ENCODE results near the gene IDH3A. TPM values are rescaled to one million over a fixed set of nuclear protein-coding genes. Genes with fewer than 3 reads are reported as not detected.

The IDH3A gene
- total RNA-seq, 1 experiment from 2014 or later = 49.3 TPM

- Histone ChIP-seq H3K4me3 (ENCODE audit: low read length) (no peak overlapping the region), H3K4me2 (ENCODE audit: low read depth, low read length, poor library complexity, severe bottlenecking) (no peak overlapping the region), H3K27me3 (ENCODE audit: low read length) (no peaks in the 10 kb centered on the region), H3K4me1 (ENCODE audit: low read length) (peaks cover 6% of the 10 kb centered on the region; the same call in 1 of the 2 replicates), H4K20me1 (ENCODE audit: insufficient read depth, low read depth, low read length) (no peaks in the 10 kb centered on the region), H3K36me3 (ENCODE audit: insufficient read depth, low read length) (no peaks in the 10 kb centered on the region), H3K9ac (ENCODE audit: low read length) (no peak overlapping the region), H3K79me2 (ENCODE audit: low read length) (no peaks in the 10 kb centered on the region), H3K27ac (ENCODE audit: low read length) (no peak overlapping the region), H2AFZ (ENCODE audit: low read length) (no peak overlapping the region), H3K9me3 (ENCODE audit: low read length) (no peaks in the 10 kb centered on the region), H3K9me2 (replicated peaks; ENCODE audit: insufficient read depth, low read length) (no peaks in the 10 kb centered on the region)
- no peak for DNase-seq
These were observed 37.4 kb upstream of the IDH3A start for GRCh38 chr15:78111788-78112187.

GRCh38 chr15:78112551-78112950 is 36.6 kb upstream of the IDH3A start:
- Histone ChIP-seq H2AFZ (ENCODE audit: low read length) (no peak overlapping the region), H3K27ac (ENCODE audit: low read length) (no peak overlapping the region), H3K4me3 (ENCODE audit: low read length) (no peak overlapping the region), H3K9me2 (replicated peaks; ENCODE audit: insufficient read depth, low read length) (no peaks in the 10 kb centered on the region), H3K4me1 (ENCODE audit: low read length) (peaks cover 6% of the 10 kb centered on the region; the same call in 1 of the 2 replicates), H3K9me3 (ENCODE audit: low read length) (no peaks in the 10 kb centered on the region), H3K36me3 (ENCODE audit: insufficient read depth, low read length) (no peaks in the 10 kb centered on the region), H3K9ac (ENCODE audit: low read length) (no peak overlapping the region), H4K20me1 (ENCODE audit: insufficient read depth, low read depth, low read length) (no peaks in the 10 kb centered on the region), H3K4me2 (ENCODE audit: low read depth, low read length, poor library complexity, severe bottlenecking) (no peak overlapping the region), H3K27me3 (ENCODE audit: low read length) (no peaks in the 10 kb centered on the region), H3K79me2 (ENCODE audit: low read length) (no peaks in the 10 kb centered on the region)
- no peak for DNase-seq

GRCh38 chr15:78120523-78120922 is 28.6 kb upstream of the IDH3A start:
- no peak for DNase-seq
- H2AFZ ChIP-seq (ENCODE audit: low read length) = no peak overlapping the region

GRCh38 chr15:78125267-78125666 is 23.9 kb upstream of the IDH3A start:
- H2AFZ ChIP-seq (ENCODE audit: low read length) = no peak overlapping the region
- DNase-seq = no peak
- H3K9me3 ChIP-seq (ENCODE audit: low read length) = no peaks in the 10 kb centered on the region
- H4K20me1 ChIP-seq (ENCODE audit: insufficient read depth, low read depth, low read length) = no peaks in the 10 kb centered on the region
- no peak overlapping the region for H3K9ac ChIP-seq (ENCODE audit: low read length)
- H3K79me2 ChIP-seq (ENCODE audit: low read length) = no peaks in the 10 kb centered on the region
- H3K9me2 ChIP-seq (replicated peaks; ENCODE audit: insufficient read depth, low read length) = no peaks in the 10 kb centered on the region
- H3K36me3 ChIP-seq (ENCODE audit: insufficient read depth, low read length) = no peaks in the 10 kb centered on the region
- no peak overlapping the region for H3K4me2 ChIP-seq (ENCODE audit: low read depth, low read length, poor library complexity, severe bottlenecking)
- no peaks in the 10 kb centered on the region for H3K4me1 ChIP-seq (ENCODE audit: low read length)
- H3K4me3 ChIP-seq (ENCODE audit: low read length) = no peak overlapping the region
- no peak overlapping the region for H3K27ac ChIP-seq (ENCODE audit: low read length)
- H3K27me3 ChIP-seq (ENCODE audit: low read length) = no peaks in the 10 kb centered on the region

More at GRCh38 chr15:78120523-78120922, 28.6 kb upstream of the IDH3A start:
- Histone ChIP-seq H3K4me3 (ENCODE audit: low read length) (no peak overlapping the region), H3K9me2 (replicated peaks; ENCODE audit: insufficient read depth, low read length) (no peaks in the 10 kb centered on the region), H4K20me1 (ENCODE audit: insufficient read depth, low read depth, low read length) (no peaks in the 10 kb centered on the region), H3K27me3 (ENCODE audit: low read length) (no peaks in the 10 kb centered on the region), H3K4me2 (ENCODE audit: low read depth, low read length, poor library complexity, severe bottlenecking) (no peak overlapping the region), H3K36me3 (ENCODE audit: insufficient read depth, low read length) (no peaks in the 10 kb centered on the region), H3K9ac (ENCODE audit: low read length) (no peak overlapping the region), H3K4me1 (ENCODE audit: low read length) (peaks cover 6% of the 10 kb centered on the region; the same call in 1 of the 2 replicates), H3K27ac (ENCODE audit: low read length) (no peak overlapping the region), H3K9me3 (ENCODE audit: low read length) (no peaks in the 10 kb centered on the region), H3K79me2 (ENCODE audit: low read length) (no peaks in the 10 kb centered on the region)

- H3K4me2 ChIP-seq (ENCODE audit: low read depth, low read length, poor library complexity, severe bottlenecking) = no peak overlapping the region
- no peak overlapping the region for H2AFZ ChIP-seq (ENCODE audit: low read length)
These were observed 21.3 kb upstream of the IDH3A start for GRCh38 chr15:78127882-78128281.

GRCh38 chr15:78129077-78129750 is 19.9 kb upstream of the IDH3A start:
- Histone ChIP-seq H3K27ac (ENCODE audit: low read length) (no peak overlapping the region), H3K4me1 (ENCODE audit: low read length) (peaks cover 14% of the 10 kb centered on the region), H4K20me1 (ENCODE audit: insufficient read depth, low read depth, low read length) (no peaks in the 10 kb centered on the region), H3K9me3 (ENCODE audit: low read length) (no peaks in the 10 kb centered on the region), H3K9ac (ENCODE audit: low read length) (no peak overlapping the region), H3K4me2 (ENCODE audit: low read depth, low read length, poor library complexity, severe bottlenecking) (no peak overlapping the region), H2AFZ (ENCODE audit: low read length) (no peak overlapping the region), H3K4me3 (ENCODE audit: low read length) (no peak overlapping the region), H3K36me3 (ENCODE audit: insufficient read depth, low read length) (no peaks in the 10 kb centered on the region), H3K27me3 (ENCODE audit: low read length) (no peaks in the 10 kb centered on the region), H3K79me2 (ENCODE audit: low read length) (no peaks in the 10 kb centered on the region), H3K9me2 (replicated peaks; ENCODE audit: insufficient read depth, low read length) (no peaks in the 10 kb centered on the region)
- no peak for DNase-seq

More at GRCh38 chr15:78127882-78128281, 21.3 kb upstream of the IDH3A start:
- no peak for DNase-seq
- Histone ChIP-seq H3K27me3 (ENCODE audit: low read length) (no peaks in the 10 kb centered on the region), H3K27ac (ENCODE audit: low read length) (no peak overlapping the region), H3K9me2 (replicated peaks; ENCODE audit: insufficient read depth, low read length) (no peaks in the 10 kb centered on the region), H3K36me3 (ENCODE audit: insufficient read depth, low read length) (no peaks in the 10 kb centered on the region), H3K9me3 (ENCODE audit: low read length) (no peaks in the 10 kb centered on the region), H4K20me1 (ENCODE audit: insufficient read depth, low read depth, low read length) (no peaks in the 10 kb centered on the region), H3K4me1 (ENCODE audit: low read length) (peaks cover 14% of the 10 kb centered on the region), H3K4me3 (ENCODE audit: low read length) (no peak overlapping the region), H3K9ac (ENCODE audit: low read length) (no peak overlapping the region), H3K79me2 (ENCODE audit: low read length) (no peaks in the 10 kb centered on the region)

- Histone ChIP-seq H3K9me3 (ENCODE audit: low read length) (no peaks in the 10 kb centered on the region), H3K4me1 (ENCODE audit: low read length) (peaks cover 14% of the 10 kb centered on the region), H3K9me2 (replicated peaks; ENCODE audit: insufficient read depth, low read length) (no peaks in the 10 kb centered on the region), H2AFZ (ENCODE audit: low read length) (no peak overlapping the region), H4K20me1 (ENCODE audit: insufficient read depth, low read depth, low read length) (no peaks in the 10 kb centered on the region), H3K27me3 (ENCODE audit: low read length) (no peaks in the 10 kb centered on the region), H3K4me2 (ENCODE audit: low read depth, low read length, poor library complexity, severe bottlenecking) (no peak overlapping the region), H3K36me3 (ENCODE audit: insufficient read depth, low read length) (no peaks in the 10 kb centered on the region), H3K79me2 (ENCODE audit: low read length) (no peaks in the 10 kb centered on the region), H3K27ac (ENCODE audit: low read length) (no peak overlapping the region), H3K4me3 (ENCODE audit: low read length) (no peak overlapping the region), H3K9ac (ENCODE audit: low read length) (no peak overlapping the region)
- DNase-seq = no peak
These were observed 19.3 kb upstream of the IDH3A start for GRCh38 chr15:78129751-78130287.

GRCh38 chr15:78130466-78131294 is 18.5 kb upstream of the IDH3A start:
- DNase-seq = peak; percentile 56
- no peak overlapping the region for H2AFZ ChIP-seq (ENCODE audit: low read length)
- H3K9me2 ChIP-seq (replicated peaks; ENCODE audit: insufficient read depth, low read length) = no peaks in the 10 kb centered on the region
- H3K9ac ChIP-seq (ENCODE audit: low read length) = peak overlapping the region; percentile 87; the same call in 1 of the 2 replicates
- H3K9me3 ChIP-seq (ENCODE audit: low read length) = no peaks in the 10 kb centered on the region
- H4K20me1 ChIP-seq (ENCODE audit: insufficient read depth, low read depth, low read length) = no peaks in the 10 kb centered on the region
- H3K27me3 ChIP-seq (ENCODE audit: low read length) = no peaks in the 10 kb centered on the region
- H3K27ac ChIP-seq (ENCODE audit: low read length) = no peak overlapping the region
- H3K79me2 ChIP-seq (ENCODE audit: low read length) = no peaks in the 10 kb centered on the region
- H3K4me2 ChIP-seq (ENCODE audit: low read depth, low read length, poor library complexity, severe bottlenecking) = peak overlapping the region; percentile 86
- no peaks in the 10 kb centered on the region for H3K36me3 ChIP-seq (ENCODE audit: insufficient read depth, low read length)
- H3K4me1 ChIP-seq (ENCODE audit: low read length) = peaks cover 14% of the 10 kb centered on the region
- no peak overlapping the region; the same call in 1 of the 2 replicates for H3K4me3 ChIP-seq (ENCODE audit: low read length)
